Fibroblast of mammary gland (primary cell): ENCODE measurements around the gene RTN1.

ENCODE experiments used
- DNase-seq: peaks from one replicate; pipeline ENCODE4 v3.0.0-alpha.2; 2010; ENCODE audit warnings: low read depth
- H3K4me3 ChIP-seq: 2 replicates; pipeline ENCODE4 v1.5.1; 2011; ENCODE audit warnings: low read depth, mild to moderate bottlenecking, low read length, moderate library complexity; ENCODE audit not compliant: control insufficient read depth
- TF ChIP-seq, protein P1 (sequence below): conservative IDR thresholded peaks from 2 replicates; pipeline ENCODE4 v1.5.1; 2011; ENCODE audit warnings: low read depth, low read length, inconsistent platforms; ENCODE audit not compliant: control insufficient read depth, insufficient read depth

RTN1 gene

DNA sequence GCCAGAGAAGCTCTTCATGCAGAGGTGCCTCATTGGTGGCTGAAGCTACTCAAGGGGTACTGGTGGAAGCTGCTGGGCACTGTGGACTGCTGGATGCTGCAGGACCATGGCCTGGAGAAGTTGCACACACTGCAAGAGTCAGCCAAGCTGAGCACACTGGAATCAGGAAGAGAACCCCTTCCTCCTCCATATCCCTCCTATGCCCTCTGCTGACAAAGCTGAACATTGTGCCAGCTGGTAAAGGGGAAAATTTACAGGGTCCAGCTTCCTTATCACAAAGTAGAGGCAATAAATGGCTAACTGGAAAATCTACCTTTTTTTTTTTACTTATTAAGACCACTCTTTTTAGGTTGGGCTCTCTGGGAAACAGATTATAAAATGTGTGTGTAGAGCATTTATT lies 300.5 kb downstream of the RTN1 start:
- DNase-seq: no peak
- TF ChIP-seq, protein P1, sequence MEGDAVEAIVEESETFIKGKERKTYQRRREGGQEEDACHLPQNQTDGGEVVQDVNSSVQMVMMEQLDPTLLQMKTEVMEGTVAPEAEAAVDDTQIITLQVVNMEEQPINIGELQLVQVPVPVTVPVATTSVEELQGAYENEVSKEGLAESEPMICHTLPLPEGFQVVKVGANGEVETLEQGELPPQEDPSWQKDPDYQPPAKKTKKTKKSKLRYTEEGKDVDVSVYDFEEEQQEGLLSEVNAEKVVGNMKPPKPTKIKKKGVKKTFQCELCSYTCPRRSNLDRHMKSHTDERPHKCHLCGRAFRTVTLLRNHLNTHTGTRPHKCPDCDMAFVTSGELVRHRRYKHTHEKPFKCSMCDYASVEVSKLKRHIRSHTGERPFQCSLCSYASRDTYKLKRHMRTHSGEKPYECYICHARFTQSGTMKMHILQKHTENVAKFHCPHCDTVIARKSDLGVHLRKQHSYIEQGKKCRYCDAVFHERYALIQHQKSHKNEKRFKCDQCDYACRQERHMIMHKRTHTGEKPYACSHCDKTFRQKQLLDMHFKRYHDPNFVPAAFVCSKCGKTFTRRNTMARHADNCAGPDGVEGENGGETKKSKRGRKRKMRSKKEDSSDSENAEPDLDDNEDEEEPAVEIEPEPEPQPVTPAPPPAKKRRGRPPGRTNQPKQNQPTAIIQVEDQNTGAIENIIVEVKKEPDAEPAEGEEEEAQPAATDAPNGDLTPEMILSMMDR: no peak
- no peak overlapping the region for H3K4me3 ChIP-seq

GRCh38 chr14:59566725-59567124 lies 303.9 kb downstream of the RTN1 start:
- H3K4me3 ChIP-seq: no peak overlapping the region
- DNase-seq: no peak
- TF ChIP-seq, protein P1: no peak

DNA sequence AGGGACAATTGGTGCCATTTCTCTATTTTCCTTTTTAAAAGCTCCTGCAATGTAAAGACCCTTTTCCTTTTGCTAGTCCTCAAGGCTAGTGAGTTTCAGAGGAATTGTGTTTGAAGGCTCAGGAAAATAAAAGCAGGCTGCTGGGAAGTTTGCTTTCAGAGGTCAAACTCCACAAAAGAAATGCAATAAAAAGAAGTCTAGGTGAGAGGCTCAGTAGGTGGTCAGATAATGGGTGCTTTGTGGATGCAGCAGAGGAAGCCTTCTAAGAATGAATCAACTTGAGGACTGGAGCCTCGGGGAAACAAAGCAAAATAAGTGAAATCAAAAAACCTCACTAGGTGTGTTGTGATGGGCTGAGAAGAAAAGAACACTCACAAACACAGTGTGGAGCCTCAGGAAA lies 304.3 kb downstream of the RTN1 start:
- TF ChIP-seq, protein P1: no peak
- H3K4me3 ChIP-seq: no peak overlapping the region

GRCh38 chr14:59565087-59565486 lies 305.5 kb downstream of the RTN1 start:
- DNase-seq: no peak
- H3K4me3 ChIP-seq: no peak overlapping the region
- TF ChIP-seq, protein P1: no peak

More for the DNA sequence above, 304.3 kb downstream of the RTN1 start:
- DNase-seq: no peak

GRCh38 chr14:59564366-59564765 lies 306.2 kb downstream of the RTN1 start:
- DNase-seq: no peak

DNA sequence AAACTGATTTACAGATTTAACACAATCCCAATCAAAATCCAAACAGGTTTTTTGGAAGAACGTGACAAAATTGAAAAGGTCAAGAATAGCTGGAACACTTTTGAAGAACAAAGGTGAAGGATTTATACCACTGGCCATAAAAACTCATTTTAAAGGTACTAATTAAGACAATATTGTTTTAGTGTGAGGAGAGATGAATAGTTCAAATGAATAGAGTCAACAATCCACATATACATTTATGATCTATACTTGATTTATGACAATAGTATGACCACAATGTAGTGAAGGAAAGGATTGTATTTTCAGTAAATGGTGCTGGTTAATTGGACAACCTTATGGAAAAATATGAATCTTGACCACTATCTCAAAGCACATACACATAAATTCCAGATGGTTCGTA lies 323.3 kb downstream of the RTN1 start:
- no peak for DNase-seq
- no peak overlapping the region for H3K4me3 ChIP-seq
- TF ChIP-seq, protein P1: no peak

More at GRCh38 chr14:59564366-59564765, 306.2 kb downstream of the RTN1 start:
- TF ChIP-seq, protein P1: no peak
- H3K4me3 ChIP-seq: no peak overlapping the region
